Endothelial cell (in vitro differentiated cells): ENCODE measurements around the gene FREM1. TPM values are rescaled to one million over a fixed set of nuclear protein-coding genes. Genes with fewer than 3 reads are reported as not detected.

Experiments used
- DNase-seq: peaks from one replicate; pipeline ENCODE4 v3.0.0; 2021; ENCODE audit warnings: low spot score
- H3K27ac Mint-ChIP-seq: one replicate; pipeline ENCODE4 v1.8.0; 2021; ENCODE audit warnings: mixed read lengths, inconsistent platforms; ENCODE audit not compliant: unreplicated experiment
- H3K27me3 Mint-ChIP-seq: one replicate; pipeline ENCODE4 v1.8.0; 2021; ENCODE audit warnings: mild to moderate bottlenecking, moderate library complexity, mixed read lengths, inconsistent platforms; ENCODE audit not compliant: unreplicated experiment
- H3K36me3 Mint-ChIP-seq: one replicate; pipeline ENCODE4 v1.8.0; 2021; ENCODE audit warnings: mild to moderate bottlenecking, low read depth, mixed read lengths, inconsistent platforms; ENCODE audit not compliant: unreplicated experiment
- H3K4me1 Mint-ChIP-seq: one replicate; pipeline ENCODE4 v1.8.0; 2021; ENCODE audit warnings: mild to moderate bottlenecking, mixed read lengths, inconsistent platforms; ENCODE audit not compliant: unreplicated experiment
- H3K4me3 Mint-ChIP-seq: one replicate; pipeline ENCODE4 v1.8.0; 2021; ENCODE audit warnings: mild to moderate bottlenecking, mixed read lengths, inconsistent platforms; ENCODE audit not compliant: unreplicated experiment
- H3K9me3 Mint-ChIP-seq: one replicate; pipeline ENCODE4 v1.8.0; 2021; ENCODE audit warnings: mixed read lengths, inconsistent platforms; ENCODE audit not compliant: unreplicated experiment
- total RNA-seq: library from RNA; stranded (reverse); fragmentation: NEBNext Ultra II Directional; extraction: Animal tissue kit (Norgen Biotek cat#: 25700); gene quantifications from one replicate; pipeline ENCODE4 v1.2.1, GENCODE V29; 2021; ENCODE audit not compliant: unreplicated experiment
- TF ChIP-seq, protein P1 (sequence below): fragments of 200-600 bp; sonication (generic); IDR thresholded peaks from one replicate; pipeline ENCODE4 v1.5.0; 2021; ENCODE audit warnings: antibody characterized with exemption; ENCODE audit not compliant: unreplicated experiment

FREM1 gene
- total RNA-seq, 1 donor from 2014 or later = 2.9 TPM

DNA sequence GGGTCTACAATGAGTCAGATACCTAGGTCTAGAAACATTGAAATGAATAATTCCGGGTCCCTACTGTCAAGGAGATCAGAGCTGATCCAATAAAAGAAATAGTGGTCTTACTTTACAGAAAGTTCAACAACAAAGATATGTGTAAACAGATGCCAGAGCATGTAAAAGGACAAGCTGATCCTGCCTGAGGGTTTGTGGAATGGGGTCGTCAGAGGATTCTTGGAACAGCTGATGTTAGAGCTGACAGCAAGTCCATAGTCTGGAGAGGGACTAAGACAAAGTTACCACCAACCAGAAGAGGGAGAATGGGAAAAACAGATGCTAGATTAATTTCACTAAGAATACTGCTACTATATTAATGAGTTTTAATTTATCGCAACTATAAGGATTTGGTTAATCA is 71.5 kb downstream of the FREM1 start:
- Mint-ChIP-seq H3K4me3 (no peak overlapping the region), H3K36me3 (no peaks in the 10 kb centered on the region), H3K9me3 (no peaks in the 10 kb centered on the region), H3K27me3 (no peaks in the 10 kb centered on the region), H3K4me1 (no peaks in the 10 kb centered on the region), H3K27ac (no peak overlapping the region)
- TF ChIP-seq, protein P1, sequence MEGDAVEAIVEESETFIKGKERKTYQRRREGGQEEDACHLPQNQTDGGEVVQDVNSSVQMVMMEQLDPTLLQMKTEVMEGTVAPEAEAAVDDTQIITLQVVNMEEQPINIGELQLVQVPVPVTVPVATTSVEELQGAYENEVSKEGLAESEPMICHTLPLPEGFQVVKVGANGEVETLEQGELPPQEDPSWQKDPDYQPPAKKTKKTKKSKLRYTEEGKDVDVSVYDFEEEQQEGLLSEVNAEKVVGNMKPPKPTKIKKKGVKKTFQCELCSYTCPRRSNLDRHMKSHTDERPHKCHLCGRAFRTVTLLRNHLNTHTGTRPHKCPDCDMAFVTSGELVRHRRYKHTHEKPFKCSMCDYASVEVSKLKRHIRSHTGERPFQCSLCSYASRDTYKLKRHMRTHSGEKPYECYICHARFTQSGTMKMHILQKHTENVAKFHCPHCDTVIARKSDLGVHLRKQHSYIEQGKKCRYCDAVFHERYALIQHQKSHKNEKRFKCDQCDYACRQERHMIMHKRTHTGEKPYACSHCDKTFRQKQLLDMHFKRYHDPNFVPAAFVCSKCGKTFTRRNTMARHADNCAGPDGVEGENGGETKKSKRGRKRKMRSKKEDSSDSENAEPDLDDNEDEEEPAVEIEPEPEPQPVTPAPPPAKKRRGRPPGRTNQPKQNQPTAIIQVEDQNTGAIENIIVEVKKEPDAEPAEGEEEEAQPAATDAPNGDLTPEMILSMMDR = no peak
- DNase-seq = no peak

GRCh38 chr9:14836885-14837284 is 73.3 kb downstream of the FREM1 start:
- H3K4me1 Mint-ChIP-seq = no peaks in the 10 kb centered on the region
- TF ChIP-seq, protein P1 = no peak
- no peak overlapping the region for H3K27ac Mint-ChIP-seq
- no peaks in the 10 kb centered on the region for H3K36me3 Mint-ChIP-seq
- H3K4me3 Mint-ChIP-seq = no peak overlapping the region
- H3K9me3 Mint-ChIP-seq = no peaks in the 10 kb centered on the region
- H3K27me3 Mint-ChIP-seq = no peaks in the 10 kb centered on the region
- DNase-seq = no peak

DNA sequence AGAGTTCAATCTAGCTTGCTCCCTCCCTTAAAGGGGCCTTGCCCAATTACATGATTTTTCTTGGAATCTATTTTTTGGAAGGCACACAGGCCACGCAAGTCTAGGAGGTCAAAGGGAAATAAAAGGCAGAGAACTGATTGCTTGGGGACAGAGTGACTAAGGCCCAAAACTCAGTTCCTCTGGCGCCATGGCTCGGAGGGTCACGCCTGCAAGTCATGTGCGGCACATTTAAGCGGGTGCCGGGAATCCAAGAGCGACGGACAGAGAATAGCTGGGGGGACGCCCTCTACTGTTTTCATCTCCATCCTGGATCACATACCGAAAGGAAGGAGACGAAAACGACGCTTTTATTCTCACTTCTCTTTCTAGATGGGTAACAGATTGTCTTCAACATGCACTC is 78.6 kb downstream of the FREM1 start:
- no peak overlapping the region for H3K27ac Mint-ChIP-seq
- peaks cover 2% of the 10 kb centered on the region for H3K27me3 Mint-ChIP-seq
- H3K36me3 Mint-ChIP-seq = no peaks in the 10 kb centered on the region
- no peak overlapping the region for H3K4me3 Mint-ChIP-seq
- H3K9me3 Mint-ChIP-seq = no peaks in the 10 kb centered on the region
- no peaks in the 10 kb centered on the region for H3K4me1 Mint-ChIP-seq
- TF ChIP-seq, protein P1 = no peak
- no peak for DNase-seq

GRCh38 chr9:14831074-14831473 is 79.2 kb downstream of the FREM1 start:
- TF ChIP-seq, protein P1 = no peak
- H3K27me3 Mint-ChIP-seq = peaks cover 2% of the 10 kb centered on the region
- no peak for DNase-seq
- no peaks in the 10 kb centered on the region for H3K4me1 Mint-ChIP-seq
- H3K4me3 Mint-ChIP-seq = no peak overlapping the region
- H3K9me3 Mint-ChIP-seq = no peaks in the 10 kb centered on the region
- no peaks in the 10 kb centered on the region for H3K36me3 Mint-ChIP-seq
- no peak overlapping the region for H3K27ac Mint-ChIP-seq

DNA sequence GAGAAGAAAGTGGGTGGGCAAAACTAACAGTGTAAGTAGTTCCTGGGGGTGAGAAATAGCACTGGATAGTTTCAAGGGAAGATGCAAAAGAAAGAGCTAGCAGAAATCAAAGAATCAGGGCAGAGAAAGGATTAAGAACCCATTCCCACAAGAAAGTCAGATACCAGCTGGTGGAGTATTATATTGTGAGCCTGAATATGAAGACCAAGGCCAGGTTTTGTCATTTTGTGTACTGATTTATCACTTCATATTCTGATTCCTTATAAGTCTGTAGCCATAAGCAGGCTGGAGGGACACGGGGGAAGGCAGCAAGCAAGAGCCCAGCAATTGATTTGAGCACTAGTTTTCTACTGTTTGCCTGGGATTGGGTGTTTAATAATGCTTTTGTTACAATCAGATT is 80.2 kb downstream of the FREM1 start:
- Mint-ChIP-seq H3K27ac (no peak overlapping the region), H3K27me3 (peaks cover 2% of the 10 kb centered on the region), H3K4me1 (no peaks in the 10 kb centered on the region), H3K9me3 (no peaks in the 10 kb centered on the region), H3K36me3 (no peaks in the 10 kb centered on the region), H3K4me3 (no peak overlapping the region)
- TF ChIP-seq, protein P1 = no peak
- DNase-seq = no peak
